Measurements from ENCODE around the gene PCLO.

DNA sequence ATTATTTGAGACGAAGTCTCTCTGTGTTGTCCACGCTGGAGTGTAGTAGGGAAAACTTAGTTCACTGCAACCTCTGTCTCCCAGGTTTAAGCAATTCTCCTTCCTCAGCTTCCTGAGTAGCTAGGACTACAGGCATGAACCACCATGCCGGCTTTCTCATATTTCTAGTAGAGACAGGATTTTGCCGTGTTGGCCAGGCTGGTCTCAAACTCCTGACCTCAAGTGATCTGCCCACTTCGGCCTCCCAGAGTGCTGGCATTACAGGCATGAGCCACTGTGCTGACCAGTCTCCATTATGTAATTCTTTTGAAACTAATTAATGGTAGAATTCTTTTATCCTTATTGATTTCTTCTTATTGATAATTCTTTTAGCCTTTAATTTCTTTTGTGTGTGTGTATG, 32.5 kb downstream of the PCLO start:
- TF ChIP-seq, protein P1, sequence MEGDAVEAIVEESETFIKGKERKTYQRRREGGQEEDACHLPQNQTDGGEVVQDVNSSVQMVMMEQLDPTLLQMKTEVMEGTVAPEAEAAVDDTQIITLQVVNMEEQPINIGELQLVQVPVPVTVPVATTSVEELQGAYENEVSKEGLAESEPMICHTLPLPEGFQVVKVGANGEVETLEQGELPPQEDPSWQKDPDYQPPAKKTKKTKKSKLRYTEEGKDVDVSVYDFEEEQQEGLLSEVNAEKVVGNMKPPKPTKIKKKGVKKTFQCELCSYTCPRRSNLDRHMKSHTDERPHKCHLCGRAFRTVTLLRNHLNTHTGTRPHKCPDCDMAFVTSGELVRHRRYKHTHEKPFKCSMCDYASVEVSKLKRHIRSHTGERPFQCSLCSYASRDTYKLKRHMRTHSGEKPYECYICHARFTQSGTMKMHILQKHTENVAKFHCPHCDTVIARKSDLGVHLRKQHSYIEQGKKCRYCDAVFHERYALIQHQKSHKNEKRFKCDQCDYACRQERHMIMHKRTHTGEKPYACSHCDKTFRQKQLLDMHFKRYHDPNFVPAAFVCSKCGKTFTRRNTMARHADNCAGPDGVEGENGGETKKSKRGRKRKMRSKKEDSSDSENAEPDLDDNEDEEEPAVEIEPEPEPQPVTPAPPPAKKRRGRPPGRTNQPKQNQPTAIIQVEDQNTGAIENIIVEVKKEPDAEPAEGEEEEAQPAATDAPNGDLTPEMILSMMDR (IDR thresholded peaks at IDR 0.05): no peak
- TF ChIP-seq POLR2A (IDR thresholded peaks at IDR 0.05): no peak
